ENCODE results near the gene EPS8L2. TPM values are rescaled to one million over a fixed set of nuclear protein-coding genes. Genes with fewer than 3 reads are reported as not detected.

Gene EPS8L2
- total and polyA plus RNA-seq, 10 of the 15 experiments (the other 5 are each of a cell fraction or from before 2014, with no cell fraction given), result 0.76 to 20.0 (median 9.7) TPM

- Histone ChIP-seq H4K20me1 (ENCODE audit: control insufficient read depth, insufficient read depth) (no peaks in the 10 kb centered on the region), H3K27me3 (replicated peaks in 1 of 2; ENCODE audit: control insufficient read depth in 2 of 2, insufficient read depth in 2 of 2, low read length in 1 of 2) (no peaks in the 10 kb centered on the region), H3K79me2 (ENCODE audit: control insufficient read depth, insufficient read depth, low read length) (no peaks in the 10 kb centered on the region), H3K4me2 (ENCODE audit: control insufficient read depth, insufficient read depth) (no peak overlapping the region), H3K4me3 (no peak overlapping the region), H3K36me3 (ENCODE audit: control insufficient read depth in 2 of 2, insufficient read depth in 2 of 2, low read length in 1 of 2) (peaks cover 9 to 19% of the 10 kb centered on the region in 2 experiments; a peak in 3 of 4 replicates), H3K4me1 (ENCODE audit: control insufficient read depth, insufficient read depth, low read length) (peaks cover 13% of the 10 kb centered on the region), H3K9me3 (replicated peaks; ENCODE audit: control insufficient read depth, insufficient read depth, low read length) (no peaks in the 10 kb centered on the region), H3K9ac (ENCODE audit: control insufficient read depth, insufficient read depth, low read length) (no peak overlapping the region), H2AFZ (ENCODE audit: control insufficient read depth, low read depth, low read length) (no peak overlapping the region), H3K27ac (ENCODE audit: control insufficient read depth, insufficient read depth) (no peak overlapping the region)
- TF ChIP-seq ZBTB11 (CRISPR knock-in tag; IDR thresholded peaks at IDR 0.05) (no peak), CUX1 (IDR thresholded peaks at IDR 0.05; ENCODE audit: insufficient replicate concordance, low read depth, low read length) (no peak)
- FAIRE-seq, result no peak
- ATAC-seq, result no peak
- intact Hi-C loops (cut with micrococcal nuclease; ENCODE audit: unreplicated experiment) (no loop called here), in situ Hi-C loops (cut with MboI) (loop anchor here (10.0 kb wide), 1 partner anchor 64 kb away; no protein-coding TSS in a partner anchor)
- ChIA-PET CTCF (interaction anchor here (0.7 to 9.5 kb wide), 4 partner anchors 13 to 87 kb away, joined by 4 to 91 read pairs (median 4); no protein-coding TSS in a partner anchor), SMC1A (ENCODE audit: uncharacterized antibody, unreplicated experiment) (interaction anchor here (1.0 to 1.9 kb wide), 3 partner anchors 31 to 65 kb away, joined by 3 to 8 read pairs (median 3); no protein-coding TSS in a partner anchor), POLR2A (interaction anchor here (0.5 to 1.1 kb wide), 4 partner anchors 9 to 117 kb away, joined by 3 to 4 read pairs (median 3); no protein-coding TSS in a partner anchor), RAD21 (ENCODE audit: unreplicated experiment) (interaction anchor here (0.9 to 3.1 kb wide), 3 partner anchors 52 to 65 kb away, joined by 3 to 15 read pairs (median 10); no protein-coding TSS in a partner anchor)
- DNase-seq (ENCODE audit: low read depth, low spot score), result no peak
- no TSS peak for BruUV-seq (replicated peaks)
- 96% methylated on average over 19 of the region's 19 CpGs for WGBS (ENCODE audit: insufficient coverage, insufficient replicate concordance, low lambda C conversion rate, missing lambda C conversion rate)
Measured at GRCh38 chr11:660681-661444, 45.2 kb upstream of the EPS8L2 start.

Data from GM12878 (cell line).